AG20443 (cell line): ENCODE data around the gene SLC27A2.
A peak's percentile ranks its signal among the peaks of the same experiment; 100 is the strongest.

Experiments used
- DNase-seq: peaks from one replicate; pipeline ENCODE4 v3.0.0; 2012; ENCODE audit warnings: low spot score, mixed read lengths

Gene SLC27A2

DNA sequence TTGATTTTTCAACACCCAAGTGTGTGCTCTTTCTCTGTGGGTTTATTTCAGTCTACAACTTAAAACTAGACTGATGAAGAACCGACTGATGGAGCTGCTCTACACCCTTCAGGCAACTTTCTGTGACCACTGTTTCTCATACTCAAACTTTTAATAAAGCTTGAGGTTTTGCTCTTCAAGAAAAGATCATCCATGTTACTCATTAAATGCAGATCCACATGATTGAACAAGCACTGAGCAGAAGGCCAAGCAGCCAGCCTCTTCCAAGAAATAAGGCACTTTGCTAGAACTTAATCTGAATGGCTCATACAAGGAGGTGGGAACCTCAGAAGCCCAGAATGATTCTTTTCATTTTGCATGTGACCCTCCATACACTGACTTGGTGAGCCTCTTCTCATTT is 8.7 kb downstream of the SLC27A2 start:
- no peak for DNase-seq

DNA sequence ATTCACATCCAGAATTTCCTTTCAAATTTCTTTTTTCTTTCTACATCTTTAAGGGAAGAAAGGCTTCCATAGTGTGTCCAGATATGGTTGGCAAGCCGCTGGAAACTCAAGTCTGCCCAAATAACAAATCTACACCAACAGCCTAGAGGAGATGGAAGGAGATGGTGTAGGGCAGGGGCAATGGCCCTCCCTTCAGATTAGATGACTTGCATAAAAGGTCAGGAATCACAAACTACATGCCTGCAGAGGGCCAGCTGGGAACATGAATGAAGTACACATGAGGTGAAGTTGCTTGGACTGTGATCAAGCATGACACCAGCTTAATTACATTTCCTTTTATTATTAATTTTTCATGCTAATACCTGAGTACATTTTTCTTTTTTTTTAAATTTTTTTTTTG is 10.2 kb downstream of the SLC27A2 start:
- no peak for DNase-seq

DNA sequence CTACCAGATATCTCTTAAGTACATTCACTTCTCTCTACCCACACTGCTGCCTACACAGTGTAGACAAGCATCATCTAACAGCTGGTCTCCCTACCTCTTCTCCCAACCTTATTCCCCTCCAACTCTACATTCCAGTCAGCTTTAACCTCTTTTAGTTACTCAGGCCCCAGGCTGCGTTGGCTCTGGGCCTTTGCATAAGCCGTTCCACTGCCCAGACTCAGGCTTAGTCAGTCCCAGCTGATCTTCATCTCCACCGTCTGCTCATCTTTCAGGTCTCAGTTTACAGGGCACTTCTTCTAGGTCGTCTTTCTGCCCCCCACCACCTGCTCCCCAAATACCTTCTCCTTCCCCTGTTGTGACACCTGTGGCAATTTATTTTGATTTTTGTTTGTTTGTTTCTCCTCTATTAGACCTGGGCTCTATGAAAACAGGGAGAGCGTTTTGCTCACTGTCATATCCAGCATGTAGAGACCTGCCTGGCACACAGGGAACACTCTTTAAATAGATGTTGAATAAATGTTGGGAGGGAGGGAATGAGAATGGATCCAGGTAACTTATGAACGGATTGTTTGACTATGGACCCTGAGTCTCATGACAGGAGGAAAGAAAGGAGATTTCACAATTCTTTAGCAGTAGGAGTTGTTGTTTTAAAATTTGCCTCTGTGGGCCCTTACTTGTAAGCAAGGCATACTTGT is 11.1 kb downstream of the SLC27A2 start:
- DNase-seq: no peak

DNA sequence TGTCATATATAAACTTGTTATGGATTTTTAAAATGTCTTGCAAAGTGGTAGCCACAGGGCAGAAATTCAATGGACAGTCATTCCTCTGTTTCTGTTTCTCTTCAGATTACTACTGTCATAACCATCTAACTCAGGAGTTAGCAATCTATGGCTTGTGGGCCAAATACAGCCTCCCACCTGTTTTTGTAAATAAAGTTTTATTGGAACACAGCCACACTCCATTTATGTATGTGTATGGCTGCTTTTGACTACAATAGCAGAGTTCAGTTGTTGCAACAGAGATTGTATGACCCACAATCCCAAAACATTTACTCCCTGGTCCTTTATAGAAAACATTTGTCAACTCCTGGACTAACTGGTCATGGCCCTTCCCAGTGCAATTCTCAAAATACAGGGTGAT is 20.0 kb downstream of the SLC27A2 start:
- DNase-seq: no peak

DNA sequence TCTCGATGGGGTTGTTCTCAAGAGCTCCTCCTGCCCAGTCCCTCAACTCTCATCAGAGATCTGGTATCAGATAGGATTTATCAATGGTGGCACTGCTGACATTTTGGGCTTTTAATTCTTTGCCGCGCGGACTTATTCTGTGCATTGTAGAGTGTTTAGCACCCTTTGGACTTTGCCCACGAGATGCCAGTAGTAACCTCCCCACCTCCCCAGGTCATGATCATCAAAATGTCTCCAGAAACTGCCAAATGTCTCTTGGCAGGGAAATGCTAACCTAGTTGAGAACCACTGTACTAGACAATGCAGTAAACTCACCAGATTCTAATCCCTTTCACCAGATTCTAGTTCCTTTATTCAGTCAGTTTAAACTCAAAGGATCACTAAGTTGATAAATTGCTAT is 24.0 kb downstream of the SLC27A2 start:
- DNase-seq: no peak

DNA sequence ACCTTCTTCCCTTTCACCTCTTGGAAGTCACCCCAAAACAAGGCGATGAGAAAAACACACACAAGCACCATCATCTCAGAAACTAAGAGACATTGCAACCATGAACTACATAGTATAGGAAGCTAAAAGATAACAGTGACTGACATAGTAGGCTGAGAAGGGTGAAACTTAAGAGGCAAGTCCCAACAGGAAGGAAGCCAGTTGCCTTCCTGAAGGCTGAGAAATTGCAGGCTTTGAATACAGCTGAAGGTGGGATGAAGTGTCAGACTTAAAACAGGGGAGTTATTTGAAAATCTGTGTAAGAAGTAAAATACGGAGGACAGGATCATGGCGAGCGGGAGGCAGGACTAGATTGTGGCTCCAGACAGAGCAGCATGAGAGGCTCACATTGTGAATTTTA is 27.8 kb downstream of the SLC27A2 start:
- DNase-seq: no peak

DNA sequence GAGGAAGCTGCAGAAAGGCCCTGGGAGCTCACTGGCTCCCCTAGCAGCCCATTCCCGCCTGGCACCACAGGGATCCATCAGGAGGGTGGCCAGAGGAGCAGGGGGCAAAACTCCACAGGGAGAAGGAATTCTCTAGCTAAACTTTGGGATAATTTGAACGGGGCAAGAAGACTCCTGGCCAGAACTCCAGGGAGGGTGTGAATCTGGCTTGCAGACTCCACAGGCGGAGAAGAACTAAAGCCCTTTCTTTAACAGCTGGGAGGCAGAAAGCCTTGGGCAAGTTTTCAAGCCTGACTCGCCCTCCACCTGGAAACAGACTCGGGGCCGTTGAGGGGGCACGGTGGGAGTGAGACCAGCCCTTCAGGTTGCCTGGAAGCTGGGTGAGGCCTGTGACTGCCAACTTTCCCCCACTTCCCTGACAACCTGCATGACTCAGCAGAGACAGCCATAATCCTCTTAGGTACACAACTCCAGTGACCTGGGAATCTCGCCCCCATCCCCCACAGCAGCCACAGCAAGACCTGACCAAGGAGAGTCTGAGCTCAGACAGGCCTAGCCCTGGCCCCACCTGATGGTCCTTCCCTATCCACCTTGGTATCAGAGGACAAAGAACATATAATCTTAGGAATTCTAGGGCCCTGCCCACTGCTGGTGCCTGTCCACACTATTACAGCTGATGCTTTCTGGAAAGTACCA is 28.6 kb downstream of the SLC27A2 start:
- DNase-seq: no peak

DNA sequence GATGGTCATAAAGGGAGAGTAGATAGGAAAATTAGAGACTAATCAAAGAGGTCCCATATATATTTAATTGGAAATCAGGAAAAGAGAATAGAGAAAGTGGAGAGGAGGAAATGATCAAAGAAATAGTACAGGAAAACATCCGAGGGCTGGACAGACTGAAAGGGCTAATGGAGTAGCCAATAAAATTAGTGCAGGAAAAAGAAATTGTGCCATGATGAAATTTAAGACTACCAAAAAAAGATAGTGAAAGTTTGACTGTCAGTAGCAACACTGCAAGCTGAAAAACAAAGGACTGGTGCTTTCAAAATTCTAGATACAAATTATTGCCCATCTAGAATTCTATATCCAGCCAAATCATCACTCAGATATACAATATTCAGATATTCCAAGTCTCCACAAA is 36.3 kb downstream of the SLC27A2 start:
- no peak for DNase-seq

DNA sequence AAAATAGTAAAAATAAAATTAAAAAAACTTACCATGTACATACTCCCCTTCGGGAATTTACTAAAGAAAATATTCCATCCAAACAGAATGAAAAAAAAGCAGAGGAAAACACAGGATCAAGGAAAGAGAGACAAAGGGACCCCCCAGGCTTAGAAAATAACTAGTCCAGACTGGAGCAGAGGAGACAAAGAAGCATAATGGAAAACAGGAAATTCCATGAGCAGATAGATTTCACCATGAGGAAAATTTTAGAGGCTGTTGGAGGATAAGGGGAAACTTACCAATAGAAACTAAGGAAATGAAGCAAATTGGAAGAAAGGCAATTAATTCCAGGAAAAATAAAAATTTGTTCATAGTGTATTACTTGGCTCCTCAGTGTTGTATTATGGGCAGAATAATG is 36.7 kb downstream of the SLC27A2 start:
- DNase-seq: no peak

DNA sequence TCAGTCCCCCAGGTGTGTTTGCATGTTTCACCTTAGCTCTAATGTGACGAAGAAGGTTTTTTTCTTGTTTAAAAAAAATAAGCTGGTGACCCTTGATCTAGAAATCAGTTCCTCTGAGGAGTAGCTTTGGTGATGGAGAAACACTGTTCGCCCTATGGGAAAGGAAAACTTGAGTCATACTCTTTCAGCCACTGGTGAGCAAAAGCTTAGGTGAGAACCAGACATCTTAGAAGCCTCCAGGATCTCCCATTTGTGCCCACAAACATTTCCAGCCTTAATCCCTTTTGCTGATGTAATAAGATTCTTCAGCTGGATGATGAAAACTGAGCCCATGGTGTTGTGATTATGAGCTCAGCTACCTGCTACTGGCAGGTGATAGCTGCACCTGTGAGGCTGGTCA is 37.8 kb downstream of the SLC27A2 start:
- no peak for DNase-seq

DNA sequence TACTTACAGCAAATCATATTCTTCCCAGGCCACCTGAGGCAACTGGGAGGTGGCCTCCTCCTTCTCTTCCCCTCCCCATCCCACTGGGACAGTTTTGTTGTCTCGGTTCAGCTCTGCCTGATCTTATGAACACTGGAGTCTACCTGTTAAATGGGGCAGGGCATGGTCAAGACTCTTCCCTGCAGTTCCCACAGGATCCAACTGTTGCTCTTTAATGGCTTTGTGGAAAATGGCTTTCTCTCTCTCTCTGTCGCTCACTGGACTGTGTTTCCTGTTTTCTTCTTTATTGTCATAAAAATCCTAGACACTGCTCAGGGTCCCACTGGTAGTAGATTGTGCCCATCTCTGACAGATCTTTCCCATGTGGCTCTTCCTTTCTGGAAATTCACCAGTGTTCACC is 40.2 kb downstream of the SLC27A2 start:
- DNase-seq: no peak

DNA sequence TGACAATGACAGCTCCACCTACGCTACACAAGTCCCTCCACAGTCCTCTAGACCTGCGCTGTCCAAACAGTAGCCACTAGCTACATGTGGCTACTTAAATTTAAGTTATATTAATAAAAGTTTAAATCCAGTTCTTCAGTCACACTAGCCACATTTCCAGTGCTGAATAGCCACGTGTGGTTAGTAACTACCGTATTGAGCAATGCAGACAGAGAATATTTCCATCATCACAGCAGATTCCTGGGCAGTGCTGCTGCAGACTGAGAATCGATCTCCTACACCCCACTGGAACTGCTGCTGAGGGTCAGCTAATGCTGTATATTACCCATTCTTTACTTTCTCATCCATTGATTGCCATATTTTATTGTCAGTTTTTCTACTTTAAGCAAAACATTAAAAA is 42.6 kb downstream of the SLC27A2 start:
- DNase-seq: peak; percentile 60

DNA sequence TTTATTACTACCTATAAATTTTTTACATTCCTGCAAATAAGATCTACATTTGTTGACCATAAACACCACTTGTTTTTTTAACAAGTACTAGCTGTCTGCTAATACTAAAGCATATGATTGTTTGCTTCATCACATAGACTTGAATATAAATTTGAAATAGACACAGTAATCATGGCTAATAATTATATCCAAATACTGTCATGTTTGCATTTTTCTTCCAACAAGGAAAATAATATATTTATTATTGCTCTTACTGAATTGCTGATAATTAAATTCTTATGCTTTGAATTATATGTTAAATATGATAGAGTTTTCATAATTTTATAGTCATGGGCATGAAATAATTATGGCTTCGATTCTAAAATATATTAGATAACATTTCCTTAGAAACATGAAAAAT is 43.1 kb downstream of the SLC27A2 start:
- DNase-seq: no peak

DNA sequence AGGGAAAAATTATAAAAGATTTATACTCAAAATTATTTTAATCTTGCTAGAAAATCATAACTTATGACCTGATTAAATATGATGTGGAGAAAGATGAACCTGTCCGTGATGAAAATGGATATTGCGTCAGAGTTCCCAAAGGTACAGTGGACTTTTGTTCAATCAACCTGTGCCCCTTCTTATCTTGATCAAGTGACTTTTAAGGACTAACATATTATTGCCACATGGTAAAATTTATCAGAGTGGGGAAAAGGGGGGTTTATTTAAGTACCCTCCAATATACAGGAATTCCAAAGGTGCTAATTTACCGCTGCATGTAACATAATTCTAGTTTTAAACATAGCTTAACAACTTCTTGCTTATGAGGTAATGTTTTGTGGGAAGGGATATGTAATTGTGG is 43.9 kb downstream of the SLC27A2 start:
- no peak for DNase-seq

DNA sequence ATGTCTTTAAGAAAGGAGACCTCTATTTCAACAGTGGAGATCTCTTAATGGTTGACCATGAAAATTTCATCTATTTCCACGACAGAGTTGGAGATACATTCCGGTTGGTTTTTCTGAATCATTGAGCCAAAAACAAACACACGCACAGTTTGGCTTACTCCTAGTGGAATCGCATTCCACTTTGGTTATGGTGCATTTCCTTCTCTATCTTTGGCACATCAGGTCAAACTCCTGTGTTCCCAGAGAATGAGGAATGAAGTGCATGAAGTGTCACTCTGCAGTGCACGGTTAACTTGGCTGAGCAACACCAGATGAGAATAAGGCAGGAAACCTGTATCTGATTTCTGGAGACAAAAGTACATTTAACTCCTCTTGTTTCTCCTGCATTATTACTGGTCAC is 45.1 kb downstream of the SLC27A2 start:
- peak; percentile 74 for DNase-seq

DNA sequence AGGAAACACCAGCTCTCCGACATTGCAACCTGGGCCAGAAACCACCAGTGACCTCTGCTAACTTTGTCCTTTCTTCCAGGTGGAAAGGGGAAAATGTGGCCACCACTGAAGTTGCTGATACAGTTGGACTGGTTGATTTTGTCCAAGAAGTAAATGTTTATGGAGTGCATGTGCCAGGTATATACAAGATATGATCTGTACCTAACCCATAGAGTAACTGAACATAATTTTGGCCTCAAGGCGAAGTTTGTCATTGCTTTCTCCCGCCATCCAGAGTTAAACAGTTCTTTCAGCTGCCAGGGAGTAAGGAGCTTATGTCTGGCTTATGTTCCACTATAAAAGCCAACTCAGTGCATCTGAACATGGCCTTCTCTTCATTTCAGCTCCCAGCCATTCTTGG is 46.9 kb downstream of the SLC27A2 start:
- no peak for DNase-seq

DNA sequence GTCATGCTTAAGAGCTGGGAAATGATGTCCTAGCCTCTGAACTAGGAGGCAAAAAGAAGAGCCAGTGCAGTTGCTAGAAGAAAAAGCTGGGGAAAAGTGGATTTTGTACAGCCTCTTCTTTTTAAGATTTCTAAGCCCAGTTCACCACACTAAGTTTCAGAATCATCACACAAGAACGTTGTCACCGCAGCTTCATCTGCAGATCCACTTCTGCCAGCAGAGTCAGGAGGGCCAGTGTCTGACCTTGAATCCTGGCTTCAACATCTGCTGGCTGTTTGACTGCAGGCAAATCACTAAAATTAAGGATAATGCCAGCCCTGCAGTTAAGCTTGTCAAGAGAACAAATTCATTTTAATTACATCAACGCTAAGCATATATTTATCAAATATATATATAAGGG is 47.3 kb downstream of the SLC27A2 start:
- DNase-seq: no peak

DNA sequence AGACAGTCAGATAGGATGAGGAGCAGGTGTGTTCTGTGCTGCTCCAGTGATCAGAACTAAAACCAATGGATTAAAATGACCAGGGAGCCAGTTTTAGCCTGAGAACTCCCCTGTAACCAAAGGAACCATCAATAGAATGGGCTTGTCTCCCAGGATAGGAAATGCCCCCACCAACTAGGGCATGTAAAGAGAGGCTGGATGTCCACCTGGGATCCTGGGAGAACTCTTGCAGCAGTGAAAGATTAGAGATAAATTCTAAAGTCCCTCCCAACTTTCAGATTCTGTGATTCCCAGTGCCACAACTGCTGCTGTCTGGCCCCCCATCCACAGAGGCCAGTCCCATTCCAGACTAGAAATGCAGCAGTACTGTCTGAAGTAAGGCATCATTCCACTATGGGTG is 49.8 kb downstream of the SLC27A2 start:
- DNase-seq: no peak

DNA sequence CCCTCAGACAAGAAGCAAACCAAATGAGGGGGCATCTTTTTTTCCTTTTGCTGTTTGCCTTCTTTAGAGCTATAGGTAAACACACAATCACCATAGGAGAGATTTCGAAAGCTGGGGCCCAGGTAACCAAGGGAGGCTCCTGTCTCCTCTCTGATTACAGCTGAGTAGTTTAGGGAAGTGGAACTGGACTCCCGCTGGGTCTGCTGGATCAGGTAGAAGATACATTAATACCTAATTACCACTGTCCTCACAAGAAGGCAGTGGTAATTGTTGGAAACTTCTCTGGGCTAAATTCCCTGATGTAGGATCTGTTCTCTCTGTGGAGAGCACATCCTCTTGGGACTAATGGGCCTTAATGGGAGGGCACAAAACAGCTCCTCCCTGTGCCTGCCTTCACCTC is 50.8 kb downstream of the SLC27A2 start:
- DNase-seq: no peak

DNA sequence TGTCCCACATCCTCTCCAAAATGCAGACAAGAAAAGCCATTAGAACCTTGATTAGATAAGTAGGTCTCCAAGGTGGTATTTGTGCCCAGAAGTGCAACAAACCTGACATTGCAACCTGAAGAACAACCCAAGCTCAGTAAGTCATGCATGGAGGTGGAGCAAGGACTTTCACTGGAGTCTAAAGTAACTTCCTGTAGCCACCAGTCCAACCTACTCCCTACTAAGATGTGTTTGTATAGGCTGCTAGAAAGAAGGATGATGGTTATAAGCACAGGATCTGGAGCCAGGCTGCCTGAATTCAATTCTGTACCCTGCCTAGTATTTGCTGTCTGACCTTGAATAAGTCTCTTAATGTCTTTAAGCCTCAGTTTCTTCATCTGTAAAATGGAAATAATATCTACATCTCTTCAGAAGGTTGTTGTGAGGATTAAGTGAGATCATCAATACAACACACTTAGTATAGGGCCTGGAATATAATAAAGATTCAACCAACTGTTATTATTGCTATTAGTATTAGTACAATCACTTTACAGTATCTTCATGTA is 51.3 kb downstream of the SLC27A2 start:
- no peak for DNase-seq

DNA sequence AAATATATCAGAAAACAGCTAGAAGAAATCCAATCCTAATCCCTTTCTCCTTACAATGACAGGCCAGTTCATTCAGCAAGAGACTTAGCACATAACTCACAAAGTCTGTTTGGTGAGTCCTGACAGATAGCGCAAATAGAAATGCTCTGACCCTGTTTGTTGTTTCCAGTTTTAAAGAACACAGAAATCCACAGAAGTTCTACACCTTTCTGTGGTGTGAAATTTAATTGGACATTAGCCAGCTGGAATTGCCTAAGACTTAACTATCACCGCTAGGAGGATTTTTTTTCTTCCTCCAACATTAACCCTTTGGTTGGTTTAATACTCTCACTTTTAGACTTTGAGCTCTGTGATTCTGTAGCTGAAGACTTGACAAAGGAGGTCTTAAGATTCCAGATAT is 52.8 kb downstream of the SLC27A2 start:
- no peak for DNase-seq

DNA sequence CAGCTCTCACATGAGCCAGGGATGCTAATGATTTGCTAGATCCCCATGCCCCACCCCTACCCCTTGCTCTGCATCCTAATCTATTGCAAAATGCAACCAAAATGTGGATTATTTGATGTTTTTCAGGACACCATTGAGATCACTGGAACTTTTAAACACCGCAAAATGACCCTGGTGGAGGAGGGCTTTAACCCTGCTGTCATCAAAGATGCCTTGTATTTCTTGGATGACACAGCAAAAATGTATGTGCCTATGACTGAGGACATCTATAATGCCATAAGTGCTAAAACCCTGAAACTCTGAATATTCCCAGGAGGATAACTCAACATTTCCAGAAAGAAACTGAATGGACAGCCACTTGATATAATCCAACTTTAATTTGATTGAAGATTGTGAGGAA is 53.8 kb downstream of the SLC27A2 start:
- DNase-seq: no peak

DNA sequence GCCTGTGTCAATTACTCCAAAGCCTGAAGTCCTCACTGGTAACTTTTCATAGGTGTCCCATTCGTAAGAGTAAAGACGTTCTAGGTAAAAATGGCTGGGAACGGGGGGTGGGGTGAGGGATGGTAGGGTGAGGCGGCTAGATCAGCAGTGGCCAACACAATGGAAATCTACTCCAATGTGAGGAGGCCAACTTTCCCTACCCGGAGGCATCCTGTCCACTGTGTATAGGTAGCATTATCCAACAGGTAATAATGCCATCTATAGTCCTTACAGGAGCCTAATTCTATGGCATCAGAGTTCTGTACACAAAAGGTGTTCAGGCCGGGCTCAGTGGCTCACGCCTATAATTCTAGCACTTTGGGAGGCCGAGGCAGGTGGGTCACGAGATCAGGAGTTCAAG is 54.4 kb downstream of the SLC27A2 start:
- DNase-seq: no peak

DNA sequence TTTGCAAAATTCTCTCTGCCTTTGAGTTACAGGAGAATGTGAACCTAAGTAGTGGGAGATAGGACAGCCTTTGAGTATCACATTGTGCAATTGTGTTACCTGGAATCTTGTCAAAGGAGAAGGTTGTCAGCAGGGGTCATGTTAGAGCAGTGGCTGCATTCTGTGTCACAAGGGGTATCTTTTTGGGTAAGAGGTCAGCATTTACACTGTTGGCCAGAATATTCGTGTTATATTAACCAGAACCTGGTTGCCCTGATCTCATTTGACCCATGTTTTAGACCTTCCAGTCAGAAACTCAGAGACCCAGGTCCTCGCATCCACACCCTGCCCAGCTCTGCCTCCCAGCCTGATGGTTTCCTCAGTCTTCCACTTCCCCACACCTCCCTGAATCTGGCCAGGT is 56.3 kb downstream of the SLC27A2 start:
- DNase-seq: no peak
